ENCODE results near the gene CYP3A7.

DNA sequence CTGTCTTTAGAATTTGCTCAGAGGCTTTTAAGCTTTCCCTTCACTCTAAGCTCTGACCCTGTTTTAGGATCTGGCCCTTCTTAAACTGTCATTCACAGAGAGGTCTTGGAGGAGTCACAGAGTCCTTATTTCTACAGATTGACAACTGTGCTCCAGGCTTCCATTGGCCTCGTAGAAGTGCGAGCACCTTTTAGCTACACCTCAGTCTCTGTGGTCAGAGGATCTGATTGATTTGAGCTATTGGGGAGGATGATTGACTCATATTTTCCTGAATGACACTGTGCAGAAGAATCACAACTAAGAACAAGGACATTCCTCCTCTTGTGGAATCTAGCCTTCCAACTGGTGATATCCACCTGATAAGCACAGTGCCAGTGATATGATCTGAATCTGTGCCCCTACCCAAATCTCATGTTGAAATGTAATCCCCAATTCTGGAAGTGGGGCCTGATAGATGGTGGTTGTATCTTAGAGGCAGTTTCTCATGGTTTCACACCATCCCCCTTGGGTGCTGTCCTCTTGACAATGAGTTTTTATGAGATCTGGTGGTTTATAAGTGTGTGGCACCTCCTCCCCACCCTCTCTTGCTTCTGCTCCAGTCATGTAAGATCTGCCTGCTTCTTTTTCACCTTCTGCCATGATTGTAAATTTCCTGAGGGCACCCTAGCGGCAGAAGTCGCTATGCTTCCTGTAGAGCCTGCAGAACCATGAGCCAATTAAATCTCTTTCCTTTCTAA, 3.2 kb downstream of the CYP3A7 start:
- TF ChIP-seq, protein P1, sequence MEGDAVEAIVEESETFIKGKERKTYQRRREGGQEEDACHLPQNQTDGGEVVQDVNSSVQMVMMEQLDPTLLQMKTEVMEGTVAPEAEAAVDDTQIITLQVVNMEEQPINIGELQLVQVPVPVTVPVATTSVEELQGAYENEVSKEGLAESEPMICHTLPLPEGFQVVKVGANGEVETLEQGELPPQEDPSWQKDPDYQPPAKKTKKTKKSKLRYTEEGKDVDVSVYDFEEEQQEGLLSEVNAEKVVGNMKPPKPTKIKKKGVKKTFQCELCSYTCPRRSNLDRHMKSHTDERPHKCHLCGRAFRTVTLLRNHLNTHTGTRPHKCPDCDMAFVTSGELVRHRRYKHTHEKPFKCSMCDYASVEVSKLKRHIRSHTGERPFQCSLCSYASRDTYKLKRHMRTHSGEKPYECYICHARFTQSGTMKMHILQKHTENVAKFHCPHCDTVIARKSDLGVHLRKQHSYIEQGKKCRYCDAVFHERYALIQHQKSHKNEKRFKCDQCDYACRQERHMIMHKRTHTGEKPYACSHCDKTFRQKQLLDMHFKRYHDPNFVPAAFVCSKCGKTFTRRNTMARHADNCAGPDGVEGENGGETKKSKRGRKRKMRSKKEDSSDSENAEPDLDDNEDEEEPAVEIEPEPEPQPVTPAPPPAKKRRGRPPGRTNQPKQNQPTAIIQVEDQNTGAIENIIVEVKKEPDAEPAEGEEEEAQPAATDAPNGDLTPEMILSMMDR (conservative IDR thresholded peaks at IDR 0.05 in 1 of 2, IDR thresholded peaks at IDR 0.05 in 1 of 2; ENCODE audit: low read depth in 1 of 2, low read length in 2 of 2): no peak
- TF ChIP-seq EZH2 (IDR thresholded peaks at IDR 0.05; ENCODE audit: low read length, missing control alignments): no peak

Data from fibroblast of lung (primary cell).